ENCODE results near the gene DIAPH2.

DIAPH2 gene

GRCh38 chrX:96861661-96862060 is 177.0 kb downstream of the DIAPH2 start (continued):
- TF ChIP-seq ELK4 (IDR thresholded peaks at IDR 0.05; ENCODE audit: borderline replicate concordance, low read depth, low read length) (no peak), ZNF561 (tag by site-specific recombination; IDR thresholded peaks at IDR 0.05; ENCODE audit: borderline replicate concordance) (no peak), KLF16 (tag by site-specific recombination; IDR thresholded peaks at IDR 0.05) (no peak), ZBTB20 (tag by site-specific recombination; IDR thresholded peaks at IDR 0.05) (no peak), ZBTB7A (tag by site-specific recombination; IDR thresholded peaks at IDR 0.05; ENCODE audit: low read depth) (no peak), ZNF133 (tag by site-specific recombination; IDR thresholded peaks at IDR 0.05) (no peak), ZNF600 (tag by site-specific recombination; IDR thresholded peaks at IDR 0.05) (no peak), ZNF404 (tag by site-specific recombination; IDR thresholded peaks at IDR 0.05) (no peak), ZNF121 (tag by site-specific recombination; IDR thresholded peaks at IDR 0.05) (no peak), ZNF677 (tag by site-specific recombination; IDR thresholded peaks at IDR 0.05) (no peak)

GRCh38 chrX:96883608-96884007 is 199.0 kb downstream of the DIAPH2 start, which contains the start of gene RPA4:
Gene RPA4, plus strand, starts transcription at chrX:96883908. Its CDS starts 403 bp downstream, at chrX:96884311.
- H3K4me1 ChIP-seq (ENCODE audit: control insufficient read depth, insufficient read depth, low read length), result no peaks in the 10 kb centered on the region
- H3K27ac ChIP-seq (ENCODE audit: extremely low read depth, low read depth, low read length), result no peak within 1 kb of the TSS
- no peaks in the 10 kb centered on the region for H3K9me3 ChIP-seq (ENCODE audit: control insufficient read depth, insufficient read depth, low read depth, low read length)
- peaks cover 0 to 6% of the 10 kb centered on the region in 2 experiments; a peak in 1 of 3 replicates for H3K36me3 ChIP-seq (ENCODE audit: control insufficient read depth in 2 of 2, insufficient read depth in 1 of 2, low read length in 2 of 2)
- POLR2A ChIA-PET, result no interaction called here
- CTCF ChIA-PET, result no interaction called here
- TF ChIP-seq ZNF560 (tag by site-specific recombination; IDR thresholded peaks at IDR 0.05; ENCODE audit: borderline replicate concordance) (no peak), ZNF639 (tag by site-specific recombination; IDR thresholded peaks at IDR 0.05) (no peak), ZNF16 (tag by site-specific recombination; IDR thresholded peaks at IDR 0.05; ENCODE audit: low read depth) (no peak), ZNF571 (tag by site-specific recombination; IDR thresholded peaks at IDR 0.05) (no peak), ZNF521 (tag by site-specific recombination; IDR thresholded peaks at IDR 0.05) (no peak), MEIS1 (CRISPR knock-in tag; IDR thresholded peaks at IDR 0.05; ENCODE audit: borderline replicate concordance) (no peak), ZNF433 (tag by site-specific recombination; IDR thresholded peaks at IDR 0.05; ENCODE audit: low read depth) (no peak), ZBTB49 (tag by site-specific recombination; IDR thresholded peaks at IDR 0.05; ENCODE audit: low read depth) (no peak), ZFP3 (tag by site-specific recombination; IDR thresholded peaks at IDR 0.05; ENCODE audit: low read depth) (no peak), HOXD13 (CRISPR knock-in tag; IDR thresholded peaks at IDR 0.05; ENCODE audit: borderline replicate concordance) (no peak), CTCF (tag by site-specific recombination; IDR thresholded peaks at IDR 0.05) (no peak), ZNF623 (tag by site-specific recombination; IDR thresholded peaks at IDR 0.05) (no peak), ZNF513 (tag by site-specific recombination; IDR thresholded peaks at IDR 0.05) (no peak), SETDB1 (IDR thresholded peaks at IDR 0.05; ENCODE audit: insufficient read length, low read length) (no peak), ZNF391 (tag by site-specific recombination; IDR thresholded peaks at IDR 0.05; ENCODE audit: borderline replicate concordance, low read depth) (no peak), ZSCAN30 (tag by site-specific recombination; IDR thresholded peaks at IDR 0.05) (no peak)
- no peak within 1 kb of the TSS for H3K4me3 ChIP-seq (ENCODE audit: low read depth, low read length)

Measured in HEK293 (cell line).